Liver (tissue), 9 donors: ENCODE data around the gene DFFB. TPM values are rescaled to one million over a fixed set of nuclear protein-coding genes. Genes with fewer than 3 reads are reported as not detected.

ENCODE experiments used
- DNase-seq: peaks from one replicate; pipeline ENCODE4 v3.0.0-alpha.2; 2017; ENCODE audit warnings: low spot score
- H3K27ac ChIP-seq, 2 donors: one replicate each; pipeline ENCODE4 v1.7.0; 2013; ENCODE audit warnings: inconsistent platforms in 2 of 2, low read length in 2 of 2, control low read depth in 1 of 2, low read depth in 1 of 2, mild to moderate bottlenecking in 1 of 2
- H3K27me3 ChIP-seq, 4 donors: one replicate each; pipeline versions ENCODE4 v1.6.1 to v1.7.0; 2013; ENCODE audit warnings: low read length in 3 of 4, inconsistent platforms in 1 of 4, mild to moderate bottlenecking in 1 of 4, moderate library complexity in 1 of 4; ENCODE audit not compliant: control insufficient read depth in 4 of 4, insufficient read depth in 4 of 4
- H3K36me3 ChIP-seq, 4 donors: one replicate each; pipeline versions ENCODE4 v1.6.1 to v1.7.0; 2013; ENCODE audit warnings: low read length in 3 of 4, mild to moderate bottlenecking in 3 of 4, low read depth in 1 of 4, moderate library complexity in 1 of 4; ENCODE audit not compliant: control insufficient read depth in 4 of 4, insufficient read depth in 3 of 4
- H3K4me1 ChIP-seq, 4 donors: one replicate each; pipeline versions ENCODE4 v1.6.1 to v1.7.0; 2013; ENCODE audit warnings: low read length in 3 of 4, mild to moderate bottlenecking in 3 of 4, moderate library complexity in 1 of 4; ENCODE audit not compliant: control insufficient read depth in 4 of 4, insufficient read depth in 4 of 4
- H3K4me3 ChIP-seq, 3 donors: one replicate each; pipeline versions ENCODE4 v1.6.1 to v1.7.0; 2013; ENCODE audit warnings: low read length in 3 of 3, control low read depth in 1 of 3, low read depth in 1 of 3, mild to moderate bottlenecking in 1 of 3
- H3K9ac ChIP-seq, 2 donors: one replicate each; pipeline ENCODE4 v1.7.0; 2013; ENCODE audit warnings: low read length in 2 of 2, mild to moderate bottlenecking in 2 of 2, moderate library complexity in 2 of 2, control low read depth in 1 of 2, low read depth in 1 of 2
- H3K9me3 ChIP-seq, 4 donors: one replicate each; pipeline versions ENCODE4 v1.6.1 to v1.7.0; 2013; ENCODE audit warnings: low read length in 3 of 4; ENCODE audit not compliant: control insufficient read depth in 4 of 4
- CTCF ChIP-seq: fragments of 150-350 bp; IDR thresholded peaks from 2 replicates; pipeline ENCODE4 v1.5.1; 2017; ENCODE audit warnings: improper control_type of control experiment, low read depth, low read length; ENCODE audit not compliant: missing input control
- EGR1 ChIP-seq, 2 donors: IDR thresholded peaks; 2 replicates each; pipeline ENCODE4 v1.6.1; 2016 to 2018; ENCODE audit warnings: antibody characterized with exemption in 2 of 2, low read depth in 2 of 2
- FOXA1 ChIP-seq: IDR thresholded peaks from 2 replicates; pipeline ENCODE4 v1.6.1; 2016; ENCODE audit warnings: antibody characterized with exemption
- GABPA ChIP-seq, 2 donors: IDR thresholded peaks in 1 of 2; conservative IDR thresholded peaks in 1 of 2; 2 replicates each; pipeline ENCODE4 v1.6.1; 2016; ENCODE audit warnings: antibody characterized with exemption in 2 of 2, mild to moderate bottlenecking in 1 of 2, moderate library complexity in 1 of 2
- HNF4A ChIP-seq, 2 donors: conservative IDR thresholded peaks; 2 replicates each; pipeline ENCODE4 v1.6.1; 2016; ENCODE audit warnings: antibody characterized with exemption in 2 of 2, mild to moderate bottlenecking in 2 of 2
- JUND ChIP-seq, 2 donors: IDR thresholded peaks; 2 replicates each; pipeline ENCODE4 v1.6.1; 2016; ENCODE audit warnings: antibody characterized with exemption in 2 of 2
- NR2F2 ChIP-seq: IDR thresholded peaks from 2 replicates; pipeline ENCODE4 v1.6.1; 2016; ENCODE audit warnings: antibody characterized with exemption
- RAD21 ChIP-seq, 2 donors: IDR thresholded peaks; 2 replicates each; pipeline ENCODE4 v1.6.1; 2016; ENCODE audit warnings: antibody characterized with exemption in 2 of 2, mild to moderate bottlenecking in 2 of 2
- REST ChIP-seq: IDR thresholded peaks from 2 replicates; pipeline ENCODE4 v1.6.1; 2016; ENCODE audit warnings: antibody characterized with exemption, mild to moderate bottlenecking
- RXRA ChIP-seq, 2 donors: IDR thresholded peaks; 2 replicates each; pipeline ENCODE4 v1.6.1; 2017 to 2018; ENCODE audit warnings: antibody characterized with exemption in 2 of 2, mild to moderate bottlenecking in 1 of 2
- SP1 ChIP-seq: IDR thresholded peaks from 2 replicates; pipeline ENCODE4 v1.6.1; 2018; ENCODE audit warnings: antibody characterized with exemption, mild to moderate bottlenecking
- TAF1 ChIP-seq: conservative IDR thresholded peaks from 2 replicates; pipeline ENCODE4 v1.6.1; 2016; ENCODE audit warnings: antibody characterized with exemption, mild to moderate bottlenecking
- YY1 ChIP-seq: IDR thresholded peaks from 2 replicates; pipeline ENCODE4 v1.6.1; 2016; ENCODE audit warnings: antibody characterized with exemption, mild to moderate bottlenecking
- WGBS: extraction: QIAGEN DNeasy Blood & Tissue Kit; methylation state at CpG from one replicate; pipeline ENCODE4 v1.1.7; 2013; 5-methylcytosine and 5-hydroxymethylcytosine counted together
- polyA plus RNA-seq, 2 donors: library from polyadenylated mRNA; stranded (reverse) in 1 of 2; unstranded in 1 of 2; fragments of 200-250 nt in 1 of 2; fragments of >200 nt in 1 of 2; fragmentation: Nextera tagmentation in 1 of 2; extraction: Ambion mirVana in 1 of 2; gene quantifications; one replicate each; pipeline versions ENCODE4 v1.2.1 to v1.2.3, GENCODE V29; 2013 to 2015
- total RNA-seq, 2 donors: library from RNA; depleted of rRNA; stranded (reverse); fragments of >200 nt; gene quantifications; one replicate each; pipeline ENCODE4 v1.2.3, GENCODE V29; 2014
- TF ChIP-seq, protein P1 (sequence below): IDR thresholded peaks from 2 replicates; pipeline ENCODE4 v1.6.1; 2016; ENCODE audit warnings: antibody characterized with exemption
- TF ChIP-seq, protein P2 (sequence below): IDR thresholded peaks from 2 replicates; pipeline ENCODE4 v1.6.1; 2016; ENCODE audit warnings: antibody characterized with exemption
- TF ChIP-seq, protein P3 (sequence below): IDR thresholded peaks from 2 replicates; pipeline ENCODE4 v1.6.1; 2016; ENCODE audit warnings: antibody characterized with exemption
- donor health status: healthy.
- donor health status: healthy.
- donor health status: healthy.
- donor health status: healthy.
- donor health status: healthy.

The DFFB gene
- total and polyA plus RNA-seq, 4 donors = 0.92 to 6.1 (median 2.9) TPM

- TF ChIP-seq REST = no peak
- no peak for TF ChIP-seq CTCF
- no peak for TF ChIP-seq RAD21 (IDR thresholded peaks at IDR 0.05)
- TF ChIP-seq TAF1 = no peak
- TF ChIP-seq HNF4A (conservative IDR thresholded peaks at IDR 0.05) = no peak
- TF ChIP-seq, protein P1, sequence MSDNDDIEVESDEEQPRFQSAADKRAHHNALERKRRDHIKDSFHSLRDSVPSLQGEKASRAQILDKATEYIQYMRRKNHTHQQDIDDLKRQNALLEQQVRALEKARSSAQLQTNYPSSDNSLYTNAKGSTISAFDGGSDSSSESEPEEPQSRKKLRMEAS = no peak
- no peak for TF ChIP-seq JUND (IDR thresholded peaks at IDR 0.05)
- no peak for TF ChIP-seq GABPA (IDR thresholded peaks at IDR 0.05 in 1 of 2, conservative IDR thresholded peaks at IDR 0.05 in 1 of 2)
Measured at GRCh38 chr1:3924825-3925220, 67.5 kb downstream of the DFFB start (continued).

- peaks cover 0 to 3% (median under 1%) of the 10 kb centered on the region in 4 donors for H3K27me3 ChIP-seq
- H3K4me1 ChIP-seq = no peaks in the 10 kb centered on the region
- H3K9me3 ChIP-seq = peaks cover 0 to 2% (median 0%) of the 10 kb centered on the region in 4 donors
- H3K36me3 ChIP-seq = no peaks in the 10 kb centered on the region
- DNase-seq = no peak
- no peak overlapping the region for H3K9ac ChIP-seq
- TF ChIP-seq FOXA1 (no peak), NR2F2 (no peak), JUND (IDR thresholded peaks at IDR 0.05) (no peak), HNF4A (conservative IDR thresholded peaks at IDR 0.05) (no peak), TAF1 (no peak), GABPA (IDR thresholded peaks at IDR 0.05 in 1 of 2, conservative IDR thresholded peaks at IDR 0.05 in 1 of 2) (no peak), CTCF (no peak), RXRA (IDR thresholded peaks at IDR 0.05) (no peak), EGR1 (IDR thresholded peaks at IDR 0.05; ENCODE audit: low read depth in 2 of 2) (no peak), REST (no peak), RAD21 (IDR thresholded peaks at IDR 0.05) (no peak), SP1 (no peak), YY1 (no peak)
- TF ChIP-seq, protein P2, sequence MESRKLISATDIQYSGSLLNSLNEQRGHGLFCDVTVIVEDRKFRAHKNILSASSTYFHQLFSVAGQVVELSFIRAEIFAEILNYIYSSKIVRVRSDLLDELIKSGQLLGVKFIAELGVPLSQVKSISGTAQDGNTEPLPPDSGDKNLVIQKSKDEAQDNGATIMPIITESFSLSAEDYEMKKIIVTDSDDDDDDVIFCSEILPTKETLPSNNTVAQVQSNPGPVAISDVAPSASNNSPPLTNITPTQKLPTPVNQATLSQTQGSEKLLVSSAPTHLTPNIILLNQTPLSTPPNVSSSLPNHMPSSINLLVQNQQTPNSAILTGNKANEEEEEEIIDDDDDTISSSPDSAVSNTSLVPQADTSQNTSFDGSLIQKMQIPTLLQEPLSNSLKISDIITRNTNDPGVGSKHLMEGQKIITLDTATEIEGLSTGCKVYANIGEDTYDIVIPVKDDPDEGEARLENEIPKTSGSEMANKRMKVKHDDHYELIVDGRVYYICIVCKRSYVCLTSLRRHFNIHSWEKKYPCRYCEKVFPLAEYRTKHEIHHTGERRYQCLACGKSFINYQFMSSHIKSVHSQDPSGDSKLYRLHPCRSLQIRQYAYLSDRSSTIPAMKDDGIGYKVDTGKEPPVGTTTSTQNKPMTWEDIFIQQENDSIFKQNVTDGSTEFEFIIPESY = no peak
- TF ChIP-seq, protein P1 = no peak
- TF ChIP-seq, protein P3, sequence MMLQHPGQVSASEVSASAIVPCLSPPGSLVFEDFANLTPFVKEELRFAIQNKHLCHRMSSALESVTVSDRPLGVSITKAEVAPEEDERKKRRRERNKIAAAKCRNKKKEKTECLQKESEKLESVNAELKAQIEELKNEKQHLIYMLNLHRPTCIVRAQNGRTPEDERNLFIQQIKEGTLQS = no peak
- WGBS = 84% methylated on average over 12 of the region's 12 CpGs
- H3K4me3 ChIP-seq = no peak overlapping the region
- H3K27ac ChIP-seq = no peak overlapping the region
Measured at GRCh38 chr1:3925256-3925655, 68.0 kb downstream of the DFFB start.
